ENCODE results near the gene VSIG10L2.

Gene VSIG10L2

DNA sequence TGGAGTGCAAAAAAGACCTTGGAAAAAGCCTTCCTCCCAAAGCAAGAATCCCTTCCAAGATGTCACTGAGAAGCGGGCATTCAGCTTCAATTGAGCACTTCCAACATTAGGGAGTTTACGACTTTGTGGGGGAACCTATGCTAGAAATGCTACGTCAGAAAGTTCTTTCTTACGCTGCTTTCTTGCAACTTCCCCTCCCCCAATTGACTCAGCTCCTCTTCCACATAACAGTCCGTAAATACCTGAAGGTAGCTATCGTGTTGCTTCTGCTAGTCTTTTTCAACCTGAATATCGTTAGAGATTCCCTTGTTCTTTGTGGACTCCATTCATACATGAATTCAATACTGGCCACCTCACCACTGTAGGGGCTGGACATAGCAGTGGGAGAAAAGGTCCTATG lies 47.0 kb downstream of the VSIG10L2 start:
- H3K27ac Mint-ChIP-seq, result peak overlapping the region; percentile 36
- H3K36me3 Mint-ChIP-seq (ENCODE audit: low read depth), result peaks cover 93% of the 10 kb centered on the region
- H3K9me3 Mint-ChIP-seq, result no peaks in the 10 kb centered on the region
- no peak for TF ChIP-seq CTCF (IDR thresholded peaks at IDR 0.05)
- H3K4me3 Mint-ChIP-seq, result no peak overlapping the region
- DNase-seq, result no peak
- H3K4me1 Mint-ChIP-seq, result peaks cover 20% of the 10 kb centered on the region
- no peaks in the 10 kb centered on the region for H3K27me3 Mint-ChIP-seq (ENCODE audit: low read depth, poor library complexity)

DNA sequence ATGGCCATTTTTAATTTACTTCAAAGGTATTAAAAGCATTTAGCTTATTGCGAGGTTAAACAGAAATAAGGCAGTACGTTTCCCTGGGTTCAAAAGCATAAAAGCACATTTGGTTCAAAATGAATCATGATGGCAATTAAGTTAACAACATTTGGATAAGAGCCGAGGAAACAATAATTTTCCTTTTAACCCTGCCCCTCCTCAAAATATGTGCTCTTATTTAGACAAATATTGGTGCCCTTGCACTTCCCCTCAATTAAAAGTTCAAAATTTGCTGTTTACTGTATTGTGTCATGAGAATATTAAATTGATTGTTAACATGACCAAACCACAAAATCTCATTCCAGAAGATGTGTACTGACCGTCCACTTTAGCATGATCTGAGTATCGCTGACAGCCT lies 48.7 kb downstream of the VSIG10L2 start:
- peaks cover 22% of the 10 kb centered on the region for H3K4me1 Mint-ChIP-seq
- TF ChIP-seq CTCF (IDR thresholded peaks at IDR 0.05), result no peak
- H3K9me3 Mint-ChIP-seq, result peaks cover 1% of the 10 kb centered on the region
- peaks cover 93% of the 10 kb centered on the region for H3K36me3 Mint-ChIP-seq (ENCODE audit: low read depth)
- H3K4me3 Mint-ChIP-seq, result no peak overlapping the region
- no peak for DNase-seq
- no peak overlapping the region for H3K27ac Mint-ChIP-seq
- no peaks in the 10 kb centered on the region for H3K27me3 Mint-ChIP-seq (ENCODE audit: low read depth, poor library complexity)

- no peak for TF ChIP-seq CTCF (IDR thresholded peaks at IDR 0.05)
- Mint-ChIP-seq H3K27me3 (ENCODE audit: low read depth, poor library complexity) (no peaks in the 10 kb centered on the region), H3K27ac (peak overlapping the region; percentile 65), H3K9me3 (peaks cover 5% of the 10 kb centered on the region), H3K4me1 (peaks cover 26% of the 10 kb centered on the region), H3K4me3 (no peak overlapping the region), H3K36me3 (ENCODE audit: low read depth) (peaks cover 93% of the 10 kb centered on the region)
- no peak for DNase-seq
Observed at GRCh38 chr11:125995313-125995712, 49.5 kb downstream of the VSIG10L2 start.

- Mint-ChIP-seq H3K9me3 (peaks cover 5% of the 10 kb centered on the region), H3K4me1 (peaks cover 21% of the 10 kb centered on the region), H3K4me3 (no peak overlapping the region), H3K36me3 (ENCODE audit: low read depth) (peaks cover 97% of the 10 kb centered on the region), H3K27ac (no peak overlapping the region), H3K27me3 (ENCODE audit: low read depth, poor library complexity) (peaks cover 3% of the 10 kb centered on the region)
- no peak for TF ChIP-seq CTCF (IDR thresholded peaks at IDR 0.05)
- no peak for DNase-seq
Observed at GRCh38 chr11:125998267-125998666, 52.4 kb downstream of the VSIG10L2 start.

- no peak for DNase-seq
- Mint-ChIP-seq H3K27ac (no peak overlapping the region), H3K9me3 (peaks cover 5% of the 10 kb centered on the region), H3K4me3 (no peak overlapping the region), H3K4me1 (peaks cover 14% of the 10 kb centered on the region), H3K27me3 (ENCODE audit: low read depth, poor library complexity) (peaks cover 3% of the 10 kb centered on the region), H3K36me3 (ENCODE audit: low read depth) (peaks cover 98% of the 10 kb centered on the region)
- no peak for TF ChIP-seq CTCF (IDR thresholded peaks at IDR 0.05)
Observed at GRCh38 chr11:125999234-125999880, 53.5 kb downstream of the VSIG10L2 start.

DNA sequence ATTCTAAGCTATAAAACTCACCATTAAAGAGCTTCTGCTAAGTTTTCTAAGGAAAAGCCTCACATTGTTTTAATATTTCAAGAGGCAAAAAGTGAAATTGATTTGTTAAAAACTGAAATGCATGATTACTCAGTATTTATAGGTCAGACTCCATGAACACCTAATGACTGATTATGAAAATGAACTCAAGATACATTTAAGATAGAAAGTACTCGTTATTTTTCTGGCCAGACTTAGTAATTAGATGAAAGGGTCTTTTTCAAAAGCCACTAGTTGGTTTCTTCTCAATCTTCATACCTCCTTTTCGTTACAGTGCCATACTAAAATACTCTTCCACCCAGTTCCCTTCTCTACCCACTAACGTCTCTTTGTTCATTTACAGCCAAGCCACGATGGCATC lies 56.3 kb downstream of the VSIG10L2 start:
- Mint-ChIP-seq H3K27me3 (ENCODE audit: low read depth, poor library complexity) (peaks cover 3% of the 10 kb centered on the region), H3K4me3 (no peak overlapping the region), H3K36me3 (ENCODE audit: low read depth) (peaks cover 98% of the 10 kb centered on the region), H3K27ac (no peak overlapping the region), H3K4me1 (peaks cover 12% of the 10 kb centered on the region), H3K9me3 (peaks cover 5% of the 10 kb centered on the region)
- DNase-seq, result no peak
- TF ChIP-seq CTCF (IDR thresholded peaks at IDR 0.05), result no peak

All from nephron progenitor cell (in vitro differentiated cells).